ENCODE results near the gene GLI1.
"Not testable (repeated sequence)": the region's sequence is repeated elsewhere in the genome, so short reads cannot be mapped to it uniquely, and the experiment has no call there.

Gene GLI1

GRCh38 chr12:57513266-57513665, 53.7 kb downstream of the GLI1 start:
- no peak overlapping the region for H3K4me3 ChIP-seq (replicated peaks in 1 of 2; ENCODE audit: low read depth in 2 of 2, low read length in 2 of 2)
- no peak for TF ChIP-seq CTCF (IDR thresholded peaks at IDR 0.05; ENCODE audit: low read depth, low read length)
- no peak for DNase-seq (ENCODE audit: low read depth in 2 of 2)

DNA sequence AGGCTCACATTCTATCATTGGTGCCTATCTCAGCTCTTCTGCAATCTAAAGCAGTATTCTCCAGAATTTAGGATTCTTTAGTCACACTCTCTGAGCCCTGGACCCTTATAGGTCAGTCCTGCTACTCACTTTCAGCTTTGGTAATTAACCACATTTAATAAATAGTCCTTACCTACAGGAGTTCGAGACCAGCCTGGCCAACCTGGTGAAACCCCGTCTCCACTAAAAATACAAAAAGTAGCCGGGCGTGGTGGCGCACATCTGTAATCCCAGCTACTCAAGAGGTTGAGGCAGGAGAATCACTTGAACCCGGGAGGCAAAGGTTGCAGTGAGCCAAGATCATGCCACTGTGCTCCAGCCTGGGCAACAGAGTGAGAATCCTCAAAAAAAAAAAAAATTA, 54.1 kb downstream of the GLI1 start:
- DNase-seq (ENCODE audit: low read depth in 2 of 2); H3K4me3 ChIP-seq (replicated peaks in 1 of 2; ENCODE audit: low read depth in 2 of 2, low read length in 2 of 2): not testable (repeated sequence)

DNA sequence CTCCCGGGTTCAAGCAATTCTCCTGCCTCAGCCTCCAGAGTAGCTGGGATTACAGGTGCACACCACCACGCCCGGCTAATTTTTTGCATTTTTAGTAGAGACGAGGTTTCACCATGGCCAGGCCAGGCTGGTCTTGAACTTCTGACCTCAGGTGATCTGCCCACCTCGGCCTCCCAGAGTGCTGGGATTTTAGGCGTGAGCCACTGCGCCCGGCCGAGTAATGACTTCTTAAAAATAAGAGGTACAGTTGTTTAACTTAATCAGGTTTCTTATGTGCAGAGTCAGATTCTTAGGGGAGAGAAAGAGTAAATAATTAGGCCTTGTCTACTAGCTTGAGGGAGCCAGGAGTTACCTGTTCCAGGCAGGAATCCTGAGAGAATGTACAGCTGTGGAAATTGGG, 54.7 kb downstream of the GLI1 start:
- DNase-seq (ENCODE audit: low read depth in 2 of 2); H3K4me3 ChIP-seq (replicated peaks in 1 of 2; ENCODE audit: low read depth in 2 of 2, low read length in 2 of 2): not testable (repeated sequence)

DNA sequence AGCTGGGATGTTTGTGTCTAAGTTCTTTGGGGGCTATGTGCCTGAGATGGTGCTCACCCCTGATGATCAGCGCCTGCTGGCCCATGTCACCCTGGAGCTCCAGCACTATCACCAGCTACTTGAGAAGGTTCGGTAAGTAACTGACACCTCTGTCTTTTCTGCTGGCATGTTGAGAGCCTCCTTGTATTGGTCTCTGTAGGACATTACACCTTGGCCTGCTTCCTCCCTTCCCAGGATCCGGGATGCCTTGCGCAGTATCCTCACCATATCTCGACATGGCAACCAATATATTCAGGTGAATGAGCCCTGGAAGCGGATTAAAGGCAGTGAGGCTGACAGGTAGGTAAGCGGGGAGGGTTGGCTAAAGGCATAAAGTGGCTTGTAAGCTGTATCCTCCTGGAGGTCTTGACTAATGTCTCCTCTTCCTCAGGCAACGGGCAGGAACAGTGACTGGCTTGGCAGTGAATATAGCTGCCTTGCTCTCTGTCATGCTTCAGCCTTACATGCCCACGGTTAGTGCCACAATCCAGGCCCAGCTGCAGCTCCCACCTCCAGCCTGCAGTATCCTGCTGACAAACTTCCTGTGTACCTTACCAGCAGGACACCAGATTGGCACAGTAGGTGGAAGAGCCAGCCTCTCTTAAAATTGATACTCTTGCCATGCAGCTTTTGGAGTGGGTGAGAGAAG, 55.3 kb downstream of the GLI1 start:
- TF ChIP-seq CTCF (IDR thresholded peaks at IDR 0.05; ENCODE audit: low read depth, low read length), result no peak
- no peak for DNase-seq (ENCODE audit: low read depth in 2 of 2)

GRCh38 chr12:57515408-57515933, 55.9 kb downstream of the GLI1 start:
- no peak for TF ChIP-seq CTCF (IDR thresholded peaks at IDR 0.05; ENCODE audit: low read depth, low read length)
- no peak for DNase-seq (ENCODE audit: low read depth in 2 of 2)

More for the DNA sequence above, 55.3 kb downstream of the GLI1 start:
- no peak overlapping the region for H3K4me3 ChIP-seq (replicated peaks in 1 of 2; ENCODE audit: low read depth in 2 of 2, low read length in 2 of 2)

GRCh38 chr12:57515934-57516541, 56.5 kb downstream of the GLI1 start:
- TF ChIP-seq CTCF (IDR thresholded peaks at IDR 0.05; ENCODE audit: low read depth, low read length), result no peak
- H3K4me3 ChIP-seq (replicated peaks in 1 of 2; ENCODE audit: low read depth in 2 of 2, low read length in 2 of 2), result no peak overlapping the region
- peak in 1 of 2 donors; percentile 23 for DNase-seq (ENCODE audit: low read depth in 2 of 2)

More at GRCh38 chr12:57515408-57515933, 55.9 kb downstream of the GLI1 start:
- no peak overlapping the region for H3K4me3 ChIP-seq (replicated peaks in 1 of 2; ENCODE audit: low read depth in 2 of 2, low read length in 2 of 2)

DNA sequence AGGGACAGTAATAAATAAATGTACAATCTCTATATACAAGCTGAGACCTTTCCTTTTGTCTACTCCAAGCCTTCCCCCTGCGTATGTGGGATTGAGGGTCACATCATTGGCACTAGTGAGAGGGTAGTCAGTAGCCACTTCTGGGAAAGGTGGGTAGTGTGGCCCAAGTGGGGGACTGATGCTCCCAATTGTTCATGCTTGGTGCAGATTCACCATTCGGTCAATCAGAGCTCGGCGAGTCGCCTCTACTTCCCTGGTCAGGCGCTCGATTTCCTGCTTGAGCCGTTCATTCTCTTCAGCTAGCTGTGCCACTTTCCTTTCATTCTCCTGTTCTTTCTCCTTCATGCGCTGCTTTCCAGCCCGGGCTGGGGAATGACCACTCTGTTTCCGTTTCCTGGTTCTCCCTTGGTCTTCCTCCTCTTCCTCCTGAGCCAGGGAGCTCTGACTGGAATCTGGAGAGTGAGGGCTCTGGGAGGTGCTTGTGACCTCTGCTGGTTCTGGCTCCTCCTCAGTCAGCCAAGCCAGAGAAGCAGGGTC, 57.1 kb downstream of the GLI1 start:
- no peak for DNase-seq (ENCODE audit: low read depth in 2 of 2)
- no peak for TF ChIP-seq CTCF (IDR thresholded peaks at IDR 0.05; ENCODE audit: low read depth, low read length)
- H3K4me3 ChIP-seq (replicated peaks in 1 of 2; ENCODE audit: low read depth in 2 of 2, low read length in 2 of 2), result no peak overlapping the region
